ENCODE results near the gene DIAPH2.
"Not testable (repeated sequence)": the region's sequence is repeated elsewhere in the genome, so short reads cannot be mapped to it uniquely, and the experiment has no call there.

Gene DIAPH2

DNA sequence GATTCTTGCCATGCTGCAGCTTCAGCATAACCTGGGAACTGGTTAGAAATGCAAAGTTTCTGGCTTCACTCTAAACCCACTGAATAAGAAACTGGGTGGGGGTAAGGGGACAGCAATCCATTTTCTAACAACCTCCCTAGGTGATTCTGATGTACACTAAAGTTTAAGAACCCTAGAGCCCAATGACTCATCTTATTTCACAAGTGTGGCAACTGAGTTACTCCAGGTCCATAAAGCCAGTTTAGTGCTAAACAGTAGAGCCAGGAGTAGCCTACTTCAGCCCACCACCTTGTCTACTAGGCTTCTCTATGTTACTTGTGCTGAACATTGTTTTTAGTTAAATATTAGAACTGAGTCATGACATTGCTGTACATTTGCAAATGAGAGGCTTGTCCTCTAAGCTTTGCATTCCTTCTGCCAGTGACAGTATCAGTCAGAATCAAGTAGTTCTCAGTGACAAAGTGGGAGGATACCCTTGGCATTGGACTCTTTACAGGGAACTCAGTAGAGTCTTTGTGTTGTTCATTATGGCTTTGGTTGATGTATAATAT lies 717.0 kb downstream of the DIAPH2 start:
- no peak for DNase-seq

DNA sequence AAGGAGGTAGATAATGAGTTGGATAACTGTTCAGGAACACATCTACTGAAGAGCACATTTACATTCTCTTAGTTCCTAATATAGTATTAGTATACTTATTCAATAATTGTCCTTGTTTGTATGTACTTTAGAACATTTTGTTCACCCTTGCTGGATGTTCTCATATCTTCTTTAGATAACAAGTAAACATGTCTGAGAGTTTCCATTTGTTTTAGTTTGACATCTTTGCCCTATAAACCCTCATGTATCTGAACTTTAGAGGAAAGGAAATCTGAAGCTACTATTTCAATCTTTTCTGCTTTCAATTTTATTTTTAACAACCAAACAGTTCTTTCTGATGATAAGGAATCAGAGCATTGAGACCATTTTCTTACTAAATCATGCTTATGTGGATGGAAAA lies 717.7 kb downstream of the DIAPH2 start:
- DNase-seq: no peak

DNA sequence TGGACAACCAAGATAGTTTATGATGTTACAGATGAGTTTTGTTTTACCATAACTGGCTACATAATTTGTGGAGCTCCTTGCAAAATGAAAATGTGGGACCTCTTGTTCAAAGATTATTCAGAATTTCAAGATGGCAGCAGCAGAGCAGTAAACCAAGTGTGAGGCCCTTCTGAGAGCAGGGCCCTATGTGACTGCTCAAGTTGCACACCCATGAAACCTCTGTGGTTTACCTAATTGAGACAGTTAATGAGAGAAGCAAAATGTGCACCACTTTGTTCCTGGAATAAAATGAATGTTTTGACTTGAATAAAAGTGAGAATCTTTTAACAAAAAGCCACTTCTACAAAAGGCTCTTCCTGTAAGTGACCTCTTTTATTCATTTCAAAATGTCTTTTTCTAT lies 718.3 kb downstream of the DIAPH2 start:
- DNase-seq: no peak

DNA sequence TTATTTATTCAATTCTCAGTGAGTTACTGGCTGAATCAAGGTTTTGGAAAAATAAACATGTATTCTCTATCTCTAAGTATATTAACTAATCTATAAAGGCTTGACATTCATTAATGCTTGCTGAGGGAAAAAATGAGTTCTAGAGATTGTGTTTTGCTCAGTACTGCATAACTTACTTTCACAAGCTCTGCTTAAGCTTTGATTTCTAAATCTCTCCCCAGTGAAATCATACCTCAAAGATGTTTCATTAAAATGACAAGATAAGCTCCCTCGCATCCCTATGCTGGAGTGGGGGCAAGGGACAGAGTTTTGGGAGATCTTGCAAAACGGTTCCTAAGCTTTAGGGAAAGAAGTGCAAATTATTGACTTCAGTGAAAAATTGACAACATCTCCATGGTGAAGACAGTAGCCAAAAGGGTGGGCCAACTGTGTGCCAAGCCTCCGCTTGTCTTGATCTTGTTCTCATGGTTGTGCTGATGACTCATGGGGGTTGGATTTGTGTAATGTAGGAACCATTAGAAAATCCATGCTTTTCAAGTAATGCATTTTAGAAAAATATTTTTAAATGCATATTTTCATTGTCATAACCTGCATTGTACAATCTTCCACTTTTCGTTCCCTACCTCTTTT lies 720.5 kb downstream of the DIAPH2 start:
- no peak for DNase-seq

DNA sequence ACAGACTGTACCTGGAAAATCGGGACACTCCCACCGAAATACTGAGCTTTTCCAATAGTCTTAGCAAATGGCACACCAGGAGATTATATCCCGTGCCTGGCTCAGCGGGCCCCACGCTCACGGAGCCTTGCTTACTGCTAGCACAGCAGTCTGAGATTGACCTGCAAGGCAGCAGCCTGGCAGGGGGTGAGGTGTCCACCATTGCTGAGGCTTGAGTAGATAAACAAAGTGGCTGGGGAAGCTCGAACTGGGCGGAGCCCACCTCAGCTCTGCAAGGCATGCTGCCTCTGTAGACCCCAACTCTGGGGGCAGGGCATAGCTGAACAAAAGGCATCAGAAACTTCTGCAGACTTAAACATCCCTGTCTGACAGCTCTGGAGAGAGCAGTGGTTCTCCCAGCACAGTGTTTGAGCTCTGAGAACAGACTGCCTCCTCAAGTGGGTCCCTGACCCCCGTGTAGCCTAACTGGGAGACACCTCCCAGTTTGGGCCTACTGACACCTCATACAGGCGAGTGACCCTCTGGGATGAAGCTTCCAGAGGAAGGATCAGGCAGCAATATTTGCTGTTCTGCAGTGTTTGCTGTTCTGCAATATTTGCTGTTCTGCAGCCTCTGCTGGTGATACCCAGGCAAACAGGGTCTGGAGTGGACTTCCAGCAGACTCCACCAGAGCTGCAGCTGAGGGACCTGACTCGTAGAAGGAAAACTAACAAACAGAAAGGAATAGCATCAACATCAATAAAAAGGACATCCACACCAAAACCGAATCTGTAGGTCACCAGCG lies 725.2 kb downstream of the DIAPH2 start:
- DNase-seq: not testable (repeated sequence)

DNA sequence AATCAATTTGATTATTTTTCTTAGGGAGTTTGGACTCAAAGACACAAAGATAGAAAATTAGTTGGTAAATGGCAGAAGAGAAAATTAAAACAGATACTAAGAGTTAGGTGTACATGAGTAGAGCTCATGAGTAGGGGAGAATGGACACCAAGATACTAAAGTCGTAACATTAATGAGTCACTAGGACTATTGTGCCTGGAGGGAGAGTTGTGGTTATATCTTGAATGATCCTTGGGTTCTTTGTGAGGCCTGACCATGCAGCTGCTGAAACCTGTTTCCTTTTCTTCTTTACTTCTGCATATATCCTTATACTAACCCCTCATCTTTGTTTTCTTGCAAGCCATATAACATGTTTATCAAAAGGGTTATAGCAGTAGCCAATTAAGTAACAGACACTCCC lies 731.8 kb downstream of the DIAPH2 start:
- DNase-seq: no peak

DNA sequence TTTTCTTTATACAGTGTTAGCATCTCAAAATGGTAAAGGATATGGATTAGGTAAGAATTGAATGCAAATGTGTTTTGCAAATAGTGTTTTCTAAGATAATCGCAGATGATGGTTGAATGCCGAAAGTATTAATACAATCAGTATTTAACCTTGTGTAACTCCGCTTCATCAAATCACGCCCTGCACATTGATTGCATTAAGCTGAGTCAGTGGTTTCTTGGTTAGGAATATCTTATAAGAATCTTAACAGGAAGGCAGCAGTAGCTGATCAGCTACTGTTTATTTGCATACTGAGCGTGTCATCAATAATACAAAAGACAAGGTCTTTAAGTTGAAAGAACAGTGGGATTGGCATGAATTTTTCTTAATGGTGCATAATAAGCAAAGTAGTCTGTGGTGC lies 744.5 kb downstream of the DIAPH2 start:
- DNase-seq: no peak

DNA sequence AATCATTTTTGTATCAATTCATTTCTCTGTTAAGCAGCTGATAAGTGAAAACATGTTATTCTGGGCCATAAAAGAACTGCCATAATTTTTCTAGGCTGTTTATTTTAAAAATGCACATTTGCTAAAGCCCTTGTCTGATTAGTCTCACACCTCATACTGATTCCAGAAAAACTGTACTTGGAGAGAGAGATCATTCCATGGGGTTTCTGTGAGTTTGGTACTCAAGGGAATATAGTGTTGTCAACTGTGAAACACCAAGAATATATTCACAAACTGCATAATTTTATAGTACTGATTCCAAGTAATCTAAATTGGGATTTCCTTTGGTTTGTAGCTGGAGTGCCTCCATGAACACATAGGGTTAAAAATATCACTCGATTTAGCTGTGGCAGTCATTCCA lies 746.6 kb downstream of the DIAPH2 start:
- DNase-seq: no peak

DNA sequence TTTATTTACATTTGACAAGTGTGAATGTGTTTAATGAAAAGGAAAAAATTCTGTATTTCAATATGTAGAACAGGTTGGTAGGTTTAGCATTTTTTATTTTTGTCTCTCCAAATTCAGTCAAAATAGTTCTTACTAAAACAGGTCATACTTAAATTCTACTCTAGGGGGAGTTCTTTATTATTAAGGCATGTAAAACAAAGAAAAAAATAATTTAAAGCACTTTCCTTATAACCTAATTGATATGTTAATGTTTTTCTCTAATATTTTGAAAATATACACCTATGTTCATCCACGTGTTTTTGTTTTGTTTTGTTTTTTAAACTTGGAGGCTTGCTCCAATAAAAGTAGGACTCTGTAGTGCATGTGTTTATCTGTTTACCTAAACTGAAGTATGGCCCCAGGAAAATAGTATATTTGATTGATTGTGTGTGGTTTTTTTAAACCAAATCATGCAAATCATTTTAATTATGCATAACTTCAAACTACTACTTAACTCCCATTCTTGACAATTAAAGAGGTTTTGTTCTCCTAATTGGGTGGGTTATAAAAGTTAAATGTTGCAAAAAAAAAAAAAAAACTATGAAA lies 761.7 kb downstream of the DIAPH2 start:
- no peak for DNase-seq

DNA sequence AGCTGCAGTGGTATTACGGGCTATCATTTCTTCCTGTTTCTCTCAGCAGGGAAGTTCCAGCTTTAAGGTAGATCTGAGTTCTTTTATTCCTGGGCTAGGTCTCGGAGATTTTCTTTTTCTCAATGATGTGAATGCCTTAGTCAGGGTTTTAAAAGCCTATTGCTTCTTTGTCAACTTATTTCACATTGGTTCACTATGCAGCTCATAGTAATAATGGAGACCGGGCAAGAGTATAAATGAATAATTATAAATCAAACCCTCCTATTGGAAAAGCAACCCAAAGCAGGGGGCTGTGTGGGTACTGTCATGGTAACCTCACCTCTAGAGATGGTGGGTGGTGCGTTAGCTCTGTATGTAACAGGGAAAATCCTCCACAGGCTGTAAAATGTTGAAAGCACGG lies 762.7 kb downstream of the DIAPH2 start:
- DNase-seq: no peak

DNA sequence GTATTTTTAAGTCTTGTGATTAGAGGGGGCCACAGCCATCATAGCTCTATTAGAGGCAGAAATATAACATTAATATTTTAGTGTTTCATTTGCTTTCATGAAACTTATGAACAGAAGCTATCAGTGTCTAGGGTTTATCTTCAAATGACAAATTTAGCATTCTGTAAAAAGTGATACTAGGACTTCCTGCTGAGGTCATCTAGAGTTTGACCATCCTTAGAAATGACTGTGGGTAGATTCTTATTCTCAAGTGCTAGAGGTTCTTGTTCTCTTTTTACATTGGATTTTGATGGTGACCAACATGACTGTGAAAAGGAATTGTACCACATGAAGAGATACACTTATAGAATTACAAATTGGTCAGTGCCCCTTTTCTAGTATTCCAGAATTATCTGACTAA lies 767.6 kb downstream of the DIAPH2 start:
- no peak for DNase-seq

DNA sequence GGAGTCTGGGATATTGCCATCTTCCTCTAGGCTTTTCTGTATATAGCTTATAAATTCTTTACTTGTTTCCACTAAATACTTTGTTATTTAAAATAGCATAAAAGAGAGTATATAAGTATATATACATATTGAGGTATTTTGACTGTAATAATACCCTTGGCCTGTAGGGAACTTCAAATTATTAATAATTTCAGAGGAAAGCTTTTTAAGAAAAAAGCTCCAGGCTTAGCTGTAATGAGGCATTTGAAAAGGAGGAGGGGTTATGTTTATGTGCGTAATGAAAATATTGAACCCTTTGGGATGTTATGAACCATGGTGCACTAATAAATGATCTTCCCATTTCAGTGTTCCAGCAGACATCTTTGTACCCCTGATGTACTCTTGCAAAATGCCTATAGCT lies 777.1 kb downstream of the DIAPH2 start:
- DNase-seq: no peak

DNA sequence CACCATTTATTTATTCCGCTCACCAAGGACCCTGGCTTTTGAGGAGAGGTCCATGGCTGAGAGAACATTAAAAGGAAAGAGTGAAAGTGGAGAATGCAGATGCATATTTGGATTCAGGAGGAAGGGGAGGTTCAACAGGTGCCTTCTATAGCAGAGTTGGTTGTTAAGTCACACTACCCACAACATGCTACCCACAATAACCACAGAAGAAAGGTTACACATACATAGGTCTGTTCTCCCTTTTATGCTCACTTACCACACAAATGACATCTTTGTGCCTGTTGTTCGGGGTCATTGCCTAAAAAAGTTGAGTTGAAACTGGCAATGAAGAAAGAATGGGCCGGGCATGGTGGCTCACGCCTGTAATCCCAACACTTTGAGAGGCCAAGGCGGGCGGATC lies 786.4 kb downstream of the DIAPH2 start:
- no peak for DNase-seq

DNA sequence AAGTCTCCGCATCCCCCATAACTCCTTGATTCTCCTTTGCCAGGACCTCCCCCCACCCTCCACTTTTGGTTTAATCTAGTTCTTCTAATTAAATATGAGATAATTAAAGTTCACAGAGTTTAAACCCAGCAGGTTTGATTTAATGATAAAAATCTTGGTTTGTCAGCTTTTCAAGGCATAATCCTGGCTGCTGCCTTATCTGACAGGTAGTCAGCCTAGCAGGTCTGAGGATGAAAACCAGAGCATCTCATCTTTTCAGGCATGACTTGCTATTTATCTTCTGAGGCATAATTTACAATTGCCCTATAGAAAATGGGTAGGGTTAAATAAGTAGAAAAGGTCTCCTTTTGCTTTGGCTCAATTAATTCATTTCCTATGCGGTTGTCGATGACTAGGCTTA lies 790.3 kb downstream of the DIAPH2 start:
- no peak for DNase-seq

DNA sequence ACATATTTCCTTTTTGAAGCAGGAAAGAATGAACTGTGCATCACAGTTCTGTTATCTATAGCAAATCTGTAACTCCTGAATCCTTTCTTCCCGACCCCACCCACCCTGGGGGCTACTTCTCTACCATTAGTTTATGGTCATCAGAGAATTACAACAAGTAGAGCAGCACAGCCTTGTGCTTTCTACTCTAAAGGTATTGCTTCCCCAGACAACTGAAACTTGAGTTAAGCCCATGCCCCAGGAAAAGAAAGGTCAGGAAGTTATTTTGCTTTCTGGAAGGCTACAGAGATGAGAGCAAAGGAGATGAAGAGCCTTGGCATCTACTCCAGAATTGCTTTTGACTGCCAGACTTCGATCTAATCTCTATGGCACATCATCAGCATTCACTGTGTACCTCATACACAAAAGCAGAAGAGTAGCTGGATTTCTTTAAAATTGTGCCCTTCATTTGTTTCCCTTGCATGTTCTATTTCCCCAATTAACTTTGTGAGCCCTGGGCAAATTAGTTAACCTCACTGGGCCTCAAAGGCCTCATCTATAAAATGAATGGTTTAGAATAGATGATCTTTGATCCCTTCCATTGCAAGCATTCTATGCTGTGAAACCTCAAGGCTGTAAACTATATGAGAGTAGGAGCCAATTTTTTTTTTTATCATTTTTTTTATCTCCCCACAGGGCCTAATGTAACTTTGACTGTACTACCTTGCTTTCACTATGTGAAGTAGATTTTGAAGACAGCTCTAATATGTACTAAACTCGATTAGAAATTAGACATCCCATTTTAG lies 794.7 kb downstream of the DIAPH2 start:
- no peak for DNase-seq

DNA sequence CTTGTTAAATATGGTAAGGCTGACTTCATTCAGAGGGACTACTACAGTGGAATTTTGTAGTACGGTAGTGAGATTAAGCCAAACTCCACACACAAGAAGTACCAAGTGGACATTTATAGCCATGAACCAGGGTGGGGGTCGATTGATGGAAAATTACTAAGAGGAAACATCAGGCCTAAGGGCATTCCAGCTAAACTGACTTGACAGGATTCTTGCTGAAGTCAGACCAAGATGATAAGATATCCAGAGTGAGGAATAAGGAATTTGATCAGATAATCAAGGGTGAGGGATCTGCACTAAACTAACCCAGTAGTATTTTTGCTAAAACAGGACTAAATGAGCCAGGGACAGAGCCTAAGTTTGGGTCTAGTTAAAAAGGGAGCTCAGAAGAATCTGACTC lies 796.6 kb downstream of the DIAPH2 start:
- DNase-seq: no peak

DNA sequence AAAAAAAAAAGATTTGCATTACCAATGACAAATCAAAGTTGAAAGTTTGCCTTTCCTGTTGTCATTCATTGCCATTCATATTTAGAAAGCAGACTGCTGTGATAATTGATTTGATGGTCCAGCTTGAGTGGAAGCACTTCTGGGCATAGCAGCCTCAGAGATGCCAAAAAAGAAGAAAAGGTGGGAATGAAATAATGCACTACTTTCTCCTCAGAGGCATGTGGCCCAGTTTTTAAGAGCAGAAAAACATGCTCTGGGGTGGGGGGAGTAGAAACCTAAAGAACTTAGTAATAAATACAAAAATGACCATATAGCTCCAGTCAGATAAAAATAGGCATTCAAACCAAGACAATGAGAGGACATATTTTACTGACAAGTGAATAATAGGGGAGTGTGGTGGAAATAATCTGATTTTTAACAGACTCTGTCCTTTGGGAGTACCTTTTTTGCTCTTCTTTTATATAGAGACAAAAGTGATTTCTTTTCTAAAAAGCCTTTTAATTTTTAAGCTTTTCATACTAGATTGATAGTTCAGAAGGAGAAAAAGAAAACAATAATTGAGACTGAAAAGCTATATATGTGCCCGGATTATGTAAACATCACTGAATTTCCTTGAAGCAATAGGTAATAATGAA lies 798.1 kb downstream of the DIAPH2 start:
- no peak for DNase-seq

DNA sequence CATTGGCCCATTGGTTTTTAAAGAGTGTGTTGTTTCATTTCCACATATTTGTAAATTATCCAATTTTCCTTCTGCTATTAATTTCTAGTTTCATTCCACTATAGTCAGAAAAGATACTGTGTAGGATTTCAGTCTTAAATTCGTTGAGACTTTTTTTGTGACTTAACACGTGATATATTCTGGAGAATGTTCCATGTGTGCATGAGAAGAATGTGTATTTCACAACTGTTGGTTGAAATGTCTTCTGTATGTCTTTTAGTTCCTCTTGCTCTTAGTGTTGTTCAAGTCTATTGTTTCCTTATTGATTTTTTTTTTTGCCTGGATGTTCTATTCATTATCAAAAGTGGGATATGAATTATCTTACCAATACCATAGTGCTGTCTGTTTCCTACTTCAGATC lies 806.0 kb downstream of the DIAPH2 start:
- DNase-seq: no peak

DNA sequence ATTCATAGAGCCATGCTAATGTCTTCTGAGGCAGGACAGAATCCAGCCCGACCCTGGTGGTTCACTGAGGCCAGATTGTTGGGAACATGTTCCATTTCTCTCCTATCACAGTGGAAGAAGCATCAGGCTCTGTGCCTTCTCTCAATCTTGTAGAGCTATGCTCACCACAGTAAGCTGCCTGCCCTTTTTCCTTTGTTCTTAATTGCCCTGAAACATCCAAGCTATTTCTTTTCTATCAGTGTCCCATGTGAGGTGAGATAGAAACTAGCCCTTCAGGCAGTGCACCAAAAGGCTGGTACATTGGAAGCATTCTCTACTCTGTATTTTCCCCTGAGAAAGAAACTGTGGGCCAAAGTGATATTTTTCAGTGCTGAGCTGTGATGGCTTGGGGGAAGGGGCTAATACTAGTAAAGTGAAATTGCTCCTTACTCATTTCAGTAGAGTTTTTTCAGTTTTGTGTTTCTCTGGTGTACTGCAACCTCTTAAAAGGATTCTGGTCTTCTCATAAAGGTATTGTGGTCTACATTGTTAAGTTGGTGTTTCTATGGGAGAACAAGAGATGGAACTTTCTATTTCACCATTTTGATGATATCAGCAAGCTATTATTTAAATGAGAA lies 810.2 kb downstream of the DIAPH2 start:
- DNase-seq: no peak

DNA sequence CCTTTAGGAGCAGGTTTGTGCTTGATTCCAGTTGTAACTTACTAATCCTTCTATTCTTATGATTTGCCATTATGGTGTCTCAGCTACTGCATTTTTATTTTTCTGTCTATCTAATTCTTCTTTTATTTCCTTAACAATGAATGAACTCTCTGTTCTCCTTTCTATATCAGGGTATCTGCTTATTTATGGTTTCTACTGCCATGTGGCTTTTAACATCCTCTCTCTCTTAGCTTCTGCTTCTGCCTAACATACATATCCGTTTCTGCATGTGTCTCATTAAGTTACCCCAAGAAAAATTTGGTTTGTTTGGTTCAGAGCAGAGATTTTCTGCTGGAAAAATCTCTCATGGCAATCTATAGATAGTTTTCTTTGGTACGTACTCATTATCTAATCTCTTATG lies 813.5 kb downstream of the DIAPH2 start:
- no peak for DNase-seq

DNA sequence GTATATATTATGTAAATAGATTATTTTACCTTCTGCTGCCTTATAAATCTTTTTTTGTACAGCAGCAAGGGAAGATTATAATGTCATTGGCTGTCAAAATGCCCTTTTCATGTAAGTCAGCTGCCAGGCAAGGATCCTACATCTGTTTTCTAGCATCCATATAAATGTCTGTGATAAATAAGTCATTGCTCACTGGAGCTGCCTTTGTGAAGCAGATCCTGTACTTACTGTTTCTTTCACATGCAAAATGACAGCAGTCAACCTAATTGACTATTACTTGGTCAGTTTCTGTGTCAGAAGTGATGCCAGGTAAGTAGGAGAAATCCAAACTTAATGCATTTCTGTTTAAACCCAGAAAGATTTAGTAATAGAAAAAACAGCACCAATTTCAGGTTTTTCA lies 819.8 kb downstream of the DIAPH2 start:
- no peak for DNase-seq

DNA sequence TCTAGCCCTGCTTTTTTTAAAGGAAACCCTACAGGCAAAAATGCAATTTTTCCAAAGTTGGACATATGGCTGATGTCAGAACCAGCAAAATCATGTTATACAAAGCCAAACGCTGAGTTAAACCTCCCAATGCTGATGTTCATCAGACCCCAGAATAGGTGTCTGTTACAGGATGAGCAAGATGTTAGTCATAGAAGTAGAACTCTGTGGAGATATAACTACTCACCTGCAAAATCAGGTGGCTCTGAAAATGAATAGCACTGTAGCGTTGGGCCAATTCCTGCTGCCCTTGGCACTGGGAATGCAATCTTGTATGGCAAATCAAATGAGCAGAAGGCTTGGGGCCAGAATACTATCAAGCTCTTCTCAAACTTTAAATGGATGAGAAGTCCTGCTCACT lies 833.1 kb downstream of the DIAPH2 start:
- DNase-seq: no peak

Data from NCI-H1417 treated with DMSO at 0.1 percent for 48 hours (cell line).